Dedifferentiated amniotic fluid mesenchymal stem cell (primary cell): ENCODE measurements around the gene LYST.

Experiments
- DNase-seq: peaks from one replicate; pipeline ENCODE4 v3.0.0-alpha.2; 2016; ENCODE audit errors: extremely low spot score

Gene LYST

DNA sequence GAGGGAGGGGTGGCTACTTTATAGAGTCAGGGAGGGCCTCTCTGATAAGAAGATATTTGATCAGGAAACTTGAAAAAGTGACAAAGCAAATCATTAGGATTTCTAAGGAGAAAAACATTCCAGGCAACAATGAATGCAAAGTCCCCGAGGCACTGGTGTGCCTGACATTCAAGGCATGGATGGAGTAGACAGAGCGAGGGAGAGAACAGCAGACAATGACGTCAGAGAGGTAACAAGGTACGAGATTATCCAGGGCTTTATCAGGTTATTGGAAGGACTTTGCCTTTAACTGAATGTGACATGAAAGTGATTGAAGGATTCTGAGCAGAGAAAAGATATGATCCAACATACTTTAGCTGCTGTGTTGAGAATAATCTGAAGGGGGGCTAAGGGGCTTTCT is 144.7 kb downstream of the LYST start:
- DNase-seq, result no peak

DNA sequence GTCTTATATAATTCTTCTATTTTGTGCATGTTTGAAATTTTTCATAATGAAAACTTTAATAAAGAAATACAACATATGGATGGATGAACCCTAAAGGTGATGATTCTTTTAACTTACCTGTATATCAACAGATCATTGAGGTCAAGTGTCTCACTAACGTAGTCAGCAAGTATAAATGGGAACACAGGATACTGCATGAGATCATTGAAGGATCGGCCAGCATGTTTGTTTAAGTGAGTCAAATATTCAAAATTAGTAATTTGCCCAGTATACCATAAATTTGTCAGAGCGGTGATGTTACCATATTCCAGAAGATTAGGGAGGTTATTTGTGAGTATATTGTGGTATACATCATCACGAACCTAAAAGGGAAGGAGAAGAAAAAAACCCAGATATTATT is 146.2 kb downstream of the LYST start:
- no peak for DNase-seq

DNA sequence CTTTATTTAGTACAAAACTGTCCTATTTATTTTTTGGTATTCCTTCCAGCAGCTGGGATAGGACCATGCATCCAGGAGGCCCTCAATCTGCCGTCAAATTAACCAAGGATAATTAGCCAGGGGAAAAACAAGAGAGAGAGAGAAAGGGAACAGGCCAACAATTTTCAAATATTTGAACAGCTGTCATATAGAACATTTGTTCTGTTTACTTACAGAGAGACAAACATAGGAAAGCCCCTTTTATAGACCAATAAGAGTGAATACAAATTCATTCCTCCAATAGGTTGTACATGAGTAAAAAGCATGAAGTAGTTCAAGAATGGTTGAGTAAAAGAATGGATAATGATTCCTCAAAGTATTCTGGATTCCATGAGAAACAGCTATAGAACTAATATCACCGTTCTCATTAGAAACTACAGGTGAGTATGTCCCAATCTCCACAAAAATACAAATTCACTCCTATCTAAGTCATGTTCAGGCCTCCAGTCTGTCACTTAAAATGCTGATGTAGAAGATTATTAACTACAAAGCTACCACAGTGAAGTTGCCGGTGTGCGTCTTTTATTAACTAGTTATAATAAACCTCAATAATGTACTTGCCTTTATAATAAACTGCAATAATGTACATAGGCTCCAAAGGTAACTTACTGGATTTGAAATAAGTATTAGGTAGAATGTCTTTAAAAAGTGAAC is 152.4 kb downstream of the LYST start:
- DNase-seq, result no peak

DNA sequence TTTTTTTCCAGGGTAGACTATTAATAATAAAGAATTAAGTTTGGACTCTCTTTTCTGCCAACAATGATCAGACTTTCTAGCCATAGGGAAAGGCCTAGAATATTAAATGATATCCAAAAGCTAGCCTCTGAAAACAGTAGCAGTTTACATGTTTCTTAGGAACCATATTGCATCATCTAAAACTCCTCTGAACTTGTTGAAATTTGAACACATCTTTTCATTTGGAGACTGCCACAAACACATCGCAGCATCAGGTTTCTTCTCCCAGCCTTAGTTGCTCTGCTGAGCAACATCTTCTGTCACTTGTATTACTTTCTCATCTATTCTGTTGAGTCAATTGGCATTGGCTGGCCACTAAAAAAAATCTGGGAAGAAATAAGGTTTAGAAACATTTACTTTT is 153.9 kb downstream of the LYST start:
- no peak for DNase-seq

DNA sequence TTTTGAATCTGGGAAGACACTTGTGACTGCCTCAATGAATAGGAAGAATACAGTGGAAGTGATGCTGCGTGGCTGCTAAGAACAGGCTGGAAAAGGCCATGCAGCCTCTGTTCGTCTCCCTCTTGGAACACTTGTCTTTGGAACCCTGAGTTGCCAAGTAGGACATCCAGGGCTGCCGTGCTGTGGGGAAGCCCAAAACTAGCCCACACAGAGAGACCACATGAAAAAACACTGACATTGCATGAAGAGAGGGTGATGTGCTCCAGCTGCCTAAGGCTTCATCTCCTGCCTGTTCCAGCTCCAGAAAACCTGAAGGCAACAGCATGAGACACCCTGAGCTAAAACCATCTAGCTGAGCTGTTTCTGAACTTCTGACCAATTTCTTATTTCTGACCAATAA is 156.0 kb downstream of the LYST start:
- DNase-seq, result no peak

DNA sequence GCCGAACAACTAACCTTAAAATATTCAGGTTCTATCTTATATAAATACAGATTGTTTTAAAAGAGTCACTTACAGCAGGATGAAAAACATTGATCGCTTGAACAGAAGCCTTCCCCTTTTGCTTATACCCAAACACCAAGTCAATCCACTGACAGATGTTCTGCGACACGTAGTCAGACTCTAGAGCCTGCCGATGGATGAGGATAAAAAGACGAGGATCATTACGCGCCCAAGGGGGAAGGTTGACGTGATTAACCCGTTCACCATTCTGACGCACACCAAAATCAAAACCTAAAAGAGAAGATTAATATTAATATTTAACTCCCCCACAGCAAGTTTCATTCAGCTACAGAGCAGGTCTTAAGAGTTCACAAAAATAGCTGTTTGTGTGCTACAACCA is 157.7 kb downstream of the LYST start:
- no peak for DNase-seq

DNA sequence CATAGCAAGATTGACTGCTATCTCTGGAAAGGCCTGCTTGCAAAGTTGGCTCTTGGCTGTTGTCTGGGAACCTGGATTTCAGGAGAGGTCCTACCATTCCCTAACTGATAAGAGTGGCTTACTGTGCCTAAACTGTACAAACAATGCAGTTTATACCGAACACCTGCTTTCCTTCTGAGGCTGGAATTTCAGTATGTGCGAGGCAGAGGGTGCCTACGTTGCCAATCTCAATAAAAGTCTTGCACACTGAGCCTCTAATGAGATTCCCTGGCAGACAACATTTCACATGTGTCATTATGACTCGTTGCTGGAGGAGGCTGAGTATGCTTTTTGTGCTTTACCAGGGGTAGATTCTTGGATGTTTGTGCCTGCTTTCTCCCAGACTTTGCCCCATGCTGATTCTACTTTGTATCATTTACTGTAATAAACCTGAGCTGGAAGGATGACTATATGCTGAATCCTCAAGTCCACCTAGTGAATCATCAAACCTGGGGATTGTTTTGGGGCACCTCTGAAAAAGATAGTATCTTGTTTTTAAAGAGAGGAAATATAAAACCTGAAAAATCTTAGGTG is 158.2 kb downstream of the LYST start:
- DNase-seq, result no peak

DNA sequence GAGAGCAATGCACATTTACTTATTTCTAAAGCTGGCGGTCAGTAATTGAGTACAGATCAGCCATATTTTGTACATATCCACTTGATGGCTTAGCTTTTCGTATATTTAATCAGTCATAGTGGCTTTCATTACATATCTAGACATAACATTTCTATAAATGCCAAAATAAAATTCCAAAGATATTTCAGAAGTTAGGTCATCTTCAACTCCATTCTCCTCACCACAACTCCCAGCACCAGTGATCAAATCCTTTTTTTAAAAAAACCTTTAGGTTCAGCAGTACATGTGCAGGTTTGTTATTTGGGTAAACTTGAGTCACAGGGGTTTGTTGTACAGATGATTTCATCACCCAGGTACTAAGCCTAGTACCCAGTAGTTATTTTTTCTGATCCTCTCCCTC is 163.2 kb downstream of the LYST start:
- peak; percentile 64 for DNase-seq

DNA sequence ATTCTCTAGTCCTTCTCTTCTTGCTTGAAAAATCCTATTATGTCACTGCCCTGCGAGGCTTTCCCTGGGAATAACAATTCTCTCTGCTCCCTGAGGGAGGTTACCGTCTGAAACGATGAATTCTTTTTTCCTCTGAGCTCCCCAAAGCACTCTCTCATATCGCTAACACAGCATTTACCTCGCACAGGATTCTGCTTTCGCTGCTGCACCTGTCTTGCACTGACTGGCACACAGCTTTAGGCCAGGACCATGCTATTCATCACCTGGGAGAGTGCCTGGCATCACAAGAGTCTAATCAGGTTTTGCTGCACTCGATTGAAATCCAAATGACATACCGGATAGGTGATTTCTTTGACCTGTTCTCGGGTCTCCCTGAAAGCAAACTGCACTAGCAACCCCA is 164.3 kb downstream of the LYST start:
- no peak for DNase-seq

DNA sequence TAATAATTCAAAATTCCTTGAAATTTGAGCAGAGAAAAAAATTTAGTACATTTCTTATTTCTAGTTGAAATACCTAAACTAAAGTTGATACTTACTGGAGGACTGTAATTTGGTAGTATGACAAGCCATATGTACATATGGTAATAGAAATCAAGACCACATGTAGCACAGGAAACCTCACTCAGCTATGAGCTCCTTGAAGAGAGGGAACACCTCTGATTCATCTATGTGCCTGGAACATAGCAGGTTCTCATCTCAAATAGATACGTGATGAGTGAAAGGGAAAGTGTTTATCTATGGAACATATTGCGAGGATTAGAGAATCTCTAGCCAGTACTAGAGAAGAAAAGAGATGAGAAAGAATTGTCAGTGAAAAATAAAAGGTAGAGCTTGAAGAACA is 169.2 kb downstream of the LYST start:
- DNase-seq, result no peak

DNA sequence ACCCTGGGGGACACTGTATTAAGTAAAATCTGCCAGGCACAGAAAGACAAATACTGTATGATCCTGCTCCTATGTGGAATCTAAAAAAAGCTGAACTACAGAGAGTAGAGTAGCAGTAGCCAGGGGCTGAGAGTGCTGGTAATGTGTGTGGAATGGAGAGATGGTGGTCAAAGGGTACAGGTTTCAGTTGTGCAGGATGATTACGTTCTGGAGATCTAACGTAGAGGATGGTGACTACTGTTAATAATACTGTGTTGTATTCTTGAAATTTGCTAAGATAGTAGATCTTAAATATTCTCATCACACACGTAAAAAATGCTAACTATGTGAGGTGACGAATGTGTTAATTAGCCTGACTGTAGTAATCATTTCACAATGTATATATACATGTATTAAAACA is 177.3 kb downstream of the LYST start:
- DNase-seq, result no peak

DNA sequence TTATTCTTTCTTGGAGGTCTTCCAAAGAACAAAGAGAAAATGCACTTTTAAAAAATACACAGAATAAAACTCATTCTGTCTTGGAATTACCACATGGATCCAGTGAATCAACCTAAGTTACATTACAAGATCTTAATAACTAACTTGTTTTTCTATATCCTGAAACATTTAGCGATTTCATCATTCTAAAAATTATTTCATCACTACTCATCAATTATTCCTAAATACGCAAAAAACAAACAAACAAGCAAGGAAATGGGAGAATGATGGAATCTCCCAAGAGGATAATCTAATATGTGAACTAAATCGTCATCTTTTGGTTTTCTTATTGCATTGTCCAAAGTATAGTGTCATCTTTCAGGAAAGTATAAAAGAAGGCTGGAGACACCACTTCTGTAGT is 178.6 kb downstream of the LYST start:
- DNase-seq, result no peak

DNA sequence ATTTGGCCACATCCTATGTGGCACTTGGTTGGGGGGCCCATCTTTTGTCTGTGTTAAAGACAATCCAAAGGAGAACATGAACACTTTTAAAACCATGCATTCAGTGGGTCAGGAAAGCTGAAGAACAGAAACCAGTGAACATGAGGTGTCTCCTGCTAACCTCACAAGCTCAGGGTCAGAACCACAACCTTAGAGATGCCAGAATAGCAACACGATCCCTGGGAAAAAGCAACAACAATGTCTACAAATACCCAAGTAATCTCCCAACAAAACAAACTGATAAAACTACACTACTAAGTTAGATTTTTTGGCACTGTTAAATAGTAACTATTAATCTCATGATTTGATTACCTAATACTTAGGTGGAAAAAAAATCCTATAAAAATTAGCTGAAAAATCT is 183.1 kb downstream of the LYST start:
- DNase-seq, result no peak

DNA sequence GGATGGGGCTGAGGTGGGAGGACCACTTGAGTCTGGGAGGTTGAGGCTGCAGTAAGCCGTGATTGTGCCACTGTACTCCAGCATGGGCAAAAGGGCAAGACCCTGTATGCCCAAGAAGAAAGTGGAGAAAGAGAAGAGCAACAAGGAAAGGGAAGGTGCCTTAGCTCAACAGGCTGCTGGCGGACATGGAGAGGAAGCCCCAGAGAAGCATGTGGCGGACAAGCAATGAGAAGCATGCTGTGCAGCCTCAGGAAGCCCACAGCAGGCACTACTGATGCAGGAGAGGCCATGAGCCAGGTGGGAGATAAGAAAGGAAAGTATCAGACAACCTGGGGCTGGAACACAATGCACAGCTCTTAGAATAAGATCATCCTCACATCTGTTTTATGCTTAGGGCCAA is 184.5 kb downstream of the LYST start:
- DNase-seq, result no peak

DNA sequence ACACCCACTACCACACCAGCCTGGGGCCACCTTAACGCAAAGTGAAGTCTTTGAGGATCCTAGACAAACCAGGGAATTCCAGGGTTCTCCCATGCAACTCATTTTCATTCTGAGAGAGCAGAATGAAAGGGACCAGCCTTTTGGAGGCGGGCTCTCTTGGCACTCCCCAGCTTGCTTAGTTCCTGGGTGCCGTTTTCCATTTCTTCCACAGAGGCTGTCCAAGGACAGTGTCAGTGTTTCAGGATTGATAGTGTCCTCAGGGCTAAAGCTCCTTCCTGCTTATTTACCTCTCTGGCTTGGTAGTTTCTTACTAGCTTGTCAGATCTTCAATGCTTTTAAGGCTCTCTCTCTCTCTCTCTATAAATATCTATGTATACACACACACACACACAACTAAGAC is 187.1 kb downstream of the LYST start:
- no peak for DNase-seq

DNA sequence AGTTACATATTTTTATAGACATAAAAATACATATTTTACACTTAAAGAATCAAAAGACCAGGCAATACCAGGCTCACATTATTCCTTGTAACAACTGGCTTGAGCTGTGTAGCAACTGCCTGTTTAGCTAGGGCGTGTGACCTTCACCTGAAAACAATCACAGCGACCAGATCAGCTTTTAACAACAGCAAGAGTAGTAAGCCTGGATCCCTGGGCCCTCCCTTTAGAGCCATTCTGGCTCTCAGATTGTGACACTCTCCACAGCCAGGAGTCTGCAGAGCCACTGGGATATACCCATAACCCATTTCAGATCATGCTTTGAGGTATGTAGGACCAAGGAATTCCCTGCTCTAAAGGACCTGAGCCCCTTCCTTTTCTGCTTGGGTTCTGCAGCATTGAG is 187.7 kb downstream of the LYST start:
- DNase-seq, result no peak

DNA sequence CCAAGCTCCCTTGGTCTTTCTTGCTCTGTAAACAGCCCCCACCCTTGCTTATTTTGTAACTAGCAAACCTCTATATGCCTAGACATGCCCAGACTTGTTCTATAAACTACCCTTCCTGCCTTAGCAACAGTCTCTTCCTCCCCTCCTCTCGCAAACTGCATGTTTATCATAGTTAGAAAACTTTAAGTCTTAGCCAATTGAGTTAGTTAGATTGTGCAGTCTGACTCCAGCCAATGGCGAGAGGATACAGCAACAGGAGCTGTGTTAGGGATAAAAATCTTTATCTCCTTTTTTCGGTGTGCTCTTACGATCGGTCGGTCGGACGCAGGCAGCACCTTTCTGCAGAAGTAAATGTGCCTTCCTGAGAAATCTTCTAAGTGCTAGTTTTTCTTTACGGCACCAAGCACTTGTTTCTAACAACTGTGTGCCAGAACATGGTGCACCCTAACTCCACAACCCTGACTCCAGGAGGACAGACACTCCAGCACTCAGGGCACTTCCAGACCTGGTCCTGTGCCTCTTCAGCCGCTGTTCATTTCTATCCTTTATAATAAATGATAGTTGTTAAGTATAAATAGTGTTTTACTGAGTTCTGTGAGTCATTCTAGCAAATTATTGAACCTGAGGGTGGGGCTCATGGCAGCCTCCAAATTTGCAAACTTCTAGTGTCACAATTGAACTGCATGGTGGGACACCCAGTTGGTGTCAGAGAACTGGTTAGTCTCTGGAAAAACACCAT is 191.4 kb downstream of the LYST start:
- DNase-seq, result no peak

DNA sequence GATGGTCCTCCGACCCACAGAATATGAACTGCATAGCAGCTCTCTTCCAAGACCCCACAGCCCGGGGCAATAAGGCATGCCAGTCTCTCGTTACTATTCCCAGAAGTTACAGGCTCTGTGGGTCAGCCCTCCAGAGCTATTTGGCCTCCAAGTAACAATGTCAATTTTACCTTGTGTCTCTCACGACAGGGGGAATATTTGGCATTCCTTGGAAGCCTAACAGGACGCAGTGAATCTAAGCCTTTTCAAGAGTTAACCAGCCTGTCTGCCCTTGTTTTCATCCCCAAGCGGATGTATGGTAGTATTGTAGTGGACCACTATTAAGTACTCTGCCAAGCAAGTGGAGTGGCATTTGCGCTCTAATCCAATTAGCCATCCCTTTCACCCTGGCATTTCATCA is 192.7 kb downstream of the LYST start:
- DNase-seq, result no peak

DNA sequence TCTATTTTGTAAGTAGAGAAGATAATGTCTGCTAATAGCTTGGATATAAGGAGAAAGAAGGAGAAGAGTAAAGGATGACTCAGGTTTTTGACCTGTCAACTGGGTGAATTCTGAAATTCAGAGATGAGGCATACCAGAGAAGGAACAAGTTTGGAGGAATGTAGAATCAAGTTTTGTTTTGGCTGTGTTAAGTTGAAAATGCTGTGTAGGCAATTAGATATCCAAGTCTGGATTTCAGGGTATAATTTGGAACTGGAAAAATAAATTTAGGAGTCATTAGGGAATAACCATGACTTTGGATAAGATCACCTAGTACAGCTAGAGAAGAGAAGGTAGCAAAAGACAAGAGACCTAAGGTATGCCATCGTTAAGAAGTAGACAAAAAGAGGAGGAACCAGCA is 194.7 kb downstream of the LYST start:
- DNase-seq, result no peak

DNA sequence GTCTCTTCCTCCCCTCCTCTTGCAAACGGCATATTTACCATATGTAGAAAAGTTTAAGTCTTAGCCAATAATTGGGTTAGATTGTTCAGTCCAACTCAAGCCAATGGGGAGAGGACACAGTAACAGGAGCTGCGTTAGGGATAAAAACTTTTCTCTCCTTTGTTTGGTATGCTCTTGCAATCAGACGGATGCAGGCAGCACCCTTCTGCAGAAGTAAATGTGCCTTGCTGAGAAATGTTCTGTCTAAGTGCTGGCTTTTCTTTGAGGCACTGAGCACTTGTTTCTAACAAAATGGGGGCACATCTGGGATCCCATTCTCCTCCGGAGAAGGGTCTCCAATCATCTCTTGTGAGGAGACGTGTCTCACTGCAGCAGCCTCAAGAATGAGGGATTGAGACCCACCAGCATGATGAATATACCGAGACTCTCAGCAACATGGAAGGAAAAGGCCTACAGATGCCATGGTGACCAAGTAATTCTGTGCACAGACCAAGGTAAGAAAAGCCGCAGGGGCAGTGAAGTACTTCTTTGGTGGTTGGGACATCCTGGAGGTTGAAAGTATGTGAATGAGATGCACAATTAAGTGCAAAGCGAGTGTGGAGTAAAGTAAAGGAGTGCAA is 196.4 kb downstream of the LYST start:
- no peak for DNase-seq

DNA sequence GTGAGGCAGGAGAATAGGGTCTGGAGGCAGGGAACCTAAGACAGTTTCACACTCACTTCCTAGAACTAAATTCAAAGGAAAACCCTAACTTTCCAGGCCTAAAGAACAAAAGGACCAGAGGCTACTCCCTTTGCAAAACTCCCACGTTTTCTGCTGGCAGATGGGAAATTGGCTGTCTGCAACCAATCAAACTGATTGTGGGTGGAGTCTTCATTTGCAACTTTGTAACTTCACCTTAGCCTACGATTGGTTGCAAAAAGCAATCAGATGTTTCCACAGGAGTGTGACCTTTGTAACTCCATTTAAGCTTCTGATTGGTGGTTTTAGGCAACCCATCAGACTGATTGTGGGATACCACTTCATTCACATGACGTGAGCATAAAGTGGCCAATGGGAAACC is 197.4 kb downstream of the LYST start:
- no peak for DNase-seq

DNA sequence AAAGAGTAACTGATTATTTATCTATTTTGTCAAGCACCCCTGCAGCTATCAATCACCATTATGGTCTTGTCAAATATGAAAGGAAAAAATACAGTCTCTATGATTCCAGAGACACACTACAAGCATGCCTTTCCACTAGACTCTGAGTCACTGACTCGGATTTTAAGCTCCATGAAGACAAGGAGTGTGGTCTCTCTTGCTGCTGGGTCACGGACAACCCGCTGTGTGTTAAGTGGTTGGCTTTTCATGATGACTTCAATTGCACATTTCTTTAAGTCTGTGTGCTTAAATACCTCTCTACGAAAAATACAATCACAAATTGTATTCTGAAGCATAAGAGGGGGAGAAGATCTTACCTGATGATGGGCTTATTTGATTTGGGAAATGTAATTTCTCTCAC is 203.1 kb downstream of the LYST start:
- DNase-seq, result no peak

DNA sequence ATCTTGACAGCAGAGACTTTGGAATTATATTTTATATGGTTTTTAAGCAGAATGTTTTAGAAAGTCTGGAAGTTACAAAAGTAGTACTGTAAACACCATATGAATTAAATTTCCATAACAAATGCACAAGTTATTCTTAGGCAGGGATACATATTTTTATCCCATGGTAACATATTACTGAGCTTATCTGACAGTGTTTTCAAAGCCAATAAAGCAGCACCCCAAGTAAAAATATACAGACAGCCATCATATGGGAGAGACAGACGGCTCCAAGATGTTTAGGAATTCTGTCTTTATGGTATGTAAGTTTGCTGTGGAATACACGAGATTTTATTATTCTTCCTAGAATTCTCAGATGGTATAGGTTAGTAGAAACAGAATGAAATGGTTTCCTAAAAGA is 205.1 kb downstream of the LYST start:
- DNase-seq, result no peak
